HL-60 (cell line): Measurements from ENCODE around the gene MAP2.

Source experiments
- DNase-seq, 2 experiments: peaks; one replicate each; pipeline ENCODE4 v3.0.0-alpha.2; 2010 to 2020; ENCODE audit warnings: low read depth in 1 of 2, low spot score in 1 of 2
- H3K27ac ChIP-seq: fragments of 250-450 bp; sonication (Bioruptor Pico); replicated peaks from 2 replicates; pipeline ENCODE4 v1.5.1; 2020; ENCODE audit warnings: mild to moderate bottlenecking, moderate library complexity
- H3K27me3 ChIP-seq: fragments of 250-450 bp; sonication (Bioruptor Pico); 2 replicates; pipeline ENCODE4 v1.5.1; 2021; ENCODE audit warnings: mild to moderate bottlenecking, moderate library complexity; ENCODE audit not compliant: insufficient read depth, poor library complexity, severe bottlenecking
- H3K4me3 ChIP-seq: replicated peaks from 2 replicates; pipeline ENCODE4 v1.5.1; 2011; ENCODE audit warnings: mild to moderate bottlenecking, control low read depth, low read length; ENCODE audit not compliant: insufficient read depth
- GABPA ChIP-seq: IDR thresholded peaks from 2 replicates; pipeline ENCODE4 v1.6.1; 2012; ENCODE audit warnings: low read depth
- POLR2AphosphoS5 ChIP-seq: IDR thresholded peaks from 2 replicates; pipeline ENCODE4 v1.6.1; 2012; ENCODE audit warnings: low read depth
- SPI1 ChIP-seq: IDR thresholded peaks from 2 replicates; pipeline ENCODE4 v1.6.1; 2012; ENCODE audit warnings: low read depth, mild to moderate bottlenecking, borderline replicate concordance
- TF ChIP-seq, protein P1 (sequence below): IDR thresholded peaks from 2 replicates; pipeline ENCODE4 v1.6.1; 2012; ENCODE audit warnings: low read depth; ENCODE audit not compliant: insufficient replicate concordance
- TF ChIP-seq, protein P2 (sequence below): IDR thresholded peaks from one replicate; pipeline ENCODE4 v1.5.1; 2011; ENCODE audit warnings: low read length, control low read depth, inconsistent platforms; ENCODE audit not compliant: insufficient read depth

The MAP2 gene

DNA sequence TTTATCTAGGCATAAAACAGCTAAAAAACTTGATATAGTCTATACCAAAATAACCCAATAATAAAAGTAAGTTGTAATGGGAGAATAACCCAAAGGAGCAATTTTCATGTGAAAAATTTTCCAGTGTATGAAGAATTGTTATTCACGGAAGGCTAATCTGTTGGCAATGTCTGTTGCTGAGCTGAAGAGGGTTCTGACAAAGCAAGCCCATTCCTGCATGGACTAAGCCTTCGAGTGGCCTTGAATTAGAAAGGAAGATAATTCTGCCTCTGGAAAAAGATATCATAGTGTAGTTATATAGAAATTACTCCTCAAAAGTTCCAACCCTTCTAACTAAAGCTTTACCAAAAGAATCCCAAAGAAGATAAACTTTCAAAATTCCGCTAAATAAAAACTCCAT is 101.5 kb downstream of the MAP2 start:
- TF ChIP-seq GABPA (no peak), SPI1 (no peak), POLR2AphosphoS5 (no peak)
- TF ChIP-seq, protein P1, sequence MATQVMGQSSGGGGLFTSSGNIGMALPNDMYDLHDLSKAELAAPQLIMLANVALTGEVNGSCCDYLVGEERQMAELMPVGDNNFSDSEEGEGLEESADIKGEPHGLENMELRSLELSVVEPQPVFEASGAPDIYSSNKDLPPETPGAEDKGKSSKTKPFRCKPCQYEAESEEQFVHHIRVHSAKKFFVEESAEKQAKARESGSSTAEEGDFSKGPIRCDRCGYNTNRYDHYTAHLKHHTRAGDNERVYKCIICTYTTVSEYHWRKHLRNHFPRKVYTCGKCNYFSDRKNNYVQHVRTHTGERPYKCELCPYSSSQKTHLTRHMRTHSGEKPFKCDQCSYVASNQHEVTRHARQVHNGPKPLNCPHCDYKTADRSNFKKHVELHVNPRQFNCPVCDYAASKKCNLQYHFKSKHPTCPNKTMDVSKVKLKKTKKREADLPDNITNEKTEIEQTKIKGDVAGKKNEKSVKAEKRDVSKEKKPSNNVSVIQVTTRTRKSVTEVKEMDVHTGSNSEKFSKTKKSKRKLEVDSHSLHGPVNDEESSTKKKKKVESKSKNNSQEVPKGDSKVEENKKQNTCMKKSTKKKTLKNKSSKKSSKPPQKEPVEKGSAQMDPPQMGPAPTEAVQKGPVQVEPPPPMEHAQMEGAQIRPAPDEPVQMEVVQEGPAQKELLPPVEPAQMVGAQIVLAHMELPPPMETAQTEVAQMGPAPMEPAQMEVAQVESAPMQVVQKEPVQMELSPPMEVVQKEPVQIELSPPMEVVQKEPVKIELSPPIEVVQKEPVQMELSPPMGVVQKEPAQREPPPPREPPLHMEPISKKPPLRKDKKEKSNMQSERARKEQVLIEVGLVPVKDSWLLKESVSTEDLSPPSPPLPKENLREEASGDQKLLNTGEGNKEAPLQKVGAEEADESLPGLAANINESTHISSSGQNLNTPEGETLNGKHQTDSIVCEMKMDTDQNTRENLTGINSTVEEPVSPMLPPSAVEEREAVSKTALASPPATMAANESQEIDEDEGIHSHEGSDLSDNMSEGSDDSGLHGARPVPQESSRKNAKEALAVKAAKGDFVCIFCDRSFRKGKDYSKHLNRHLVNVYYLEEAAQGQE, result no peak
- TF ChIP-seq, protein P2, sequence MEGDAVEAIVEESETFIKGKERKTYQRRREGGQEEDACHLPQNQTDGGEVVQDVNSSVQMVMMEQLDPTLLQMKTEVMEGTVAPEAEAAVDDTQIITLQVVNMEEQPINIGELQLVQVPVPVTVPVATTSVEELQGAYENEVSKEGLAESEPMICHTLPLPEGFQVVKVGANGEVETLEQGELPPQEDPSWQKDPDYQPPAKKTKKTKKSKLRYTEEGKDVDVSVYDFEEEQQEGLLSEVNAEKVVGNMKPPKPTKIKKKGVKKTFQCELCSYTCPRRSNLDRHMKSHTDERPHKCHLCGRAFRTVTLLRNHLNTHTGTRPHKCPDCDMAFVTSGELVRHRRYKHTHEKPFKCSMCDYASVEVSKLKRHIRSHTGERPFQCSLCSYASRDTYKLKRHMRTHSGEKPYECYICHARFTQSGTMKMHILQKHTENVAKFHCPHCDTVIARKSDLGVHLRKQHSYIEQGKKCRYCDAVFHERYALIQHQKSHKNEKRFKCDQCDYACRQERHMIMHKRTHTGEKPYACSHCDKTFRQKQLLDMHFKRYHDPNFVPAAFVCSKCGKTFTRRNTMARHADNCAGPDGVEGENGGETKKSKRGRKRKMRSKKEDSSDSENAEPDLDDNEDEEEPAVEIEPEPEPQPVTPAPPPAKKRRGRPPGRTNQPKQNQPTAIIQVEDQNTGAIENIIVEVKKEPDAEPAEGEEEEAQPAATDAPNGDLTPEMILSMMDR, result no peak
- no peak for DNase-seq
- no peaks in the 10 kb centered on the region for H3K27me3 ChIP-seq
- H3K27ac ChIP-seq, result peak overlapping the region; percentile 68
- no peak overlapping the region for H3K4me3 ChIP-seq

- H3K4me3 ChIP-seq, result no peak overlapping the region
- no peaks in the 10 kb centered on the region for H3K27me3 ChIP-seq
- DNase-seq, result peak in 1 of 2 experiments; percentile 26
- TF ChIP-seq, protein P2, result no peak
- TF ChIP-seq SPI1, result no peak
- TF ChIP-seq GABPA, result no peak
- TF ChIP-seq, protein P1, result no peak
- no peak for TF ChIP-seq POLR2AphosphoS5
- peak overlapping the region; percentile 68 for H3K27ac ChIP-seq
Measured at GRCh38 chr2:209525834-209526281, 102.0 kb downstream of the MAP2 start.

- DNase-seq, result no peak
- H3K27ac ChIP-seq, result peak overlapping the region; percentile 68
- TF ChIP-seq SPI1, result peak; percentile 84
- TF ChIP-seq, protein P2, result no peak
- TF ChIP-seq, protein P1, result no peak
- no peak for TF ChIP-seq POLR2AphosphoS5
- TF ChIP-seq GABPA, result no peak
- H3K27me3 ChIP-seq, result no peaks in the 10 kb centered on the region
- peak overlapping the region; percentile 12; the same call in 1 of the 2 replicates for H3K4me3 ChIP-seq
Measured at GRCh38 chr2:209526561-209526960, 102.7 kb downstream of the MAP2 start.
